Esophagus muscularis mucosa (tissue), 3 donors: ENCODE data around the gene GIMAP5.

Experiments used
- POLR2A ChIP-seq: fragments of 450-650 bp; IDR thresholded peaks from one replicate; pipeline ENCODE4 v1.6.1; 2017; ENCODE audit warnings: antibody characterized with exemption, moderate library complexity, mild to moderate bottlenecking, low read depth
- TF ChIP-seq, protein P1 (sequence below), 3 experiments: fragments of 200-600 bp in 2 of 3; fragments of 450-650 bp in 1 of 3; sonication (generic) in 2 of 3; IDR thresholded peaks; one replicate each; pipeline ENCODE4 v1.5.1; 2017 to 2019; ENCODE audit warnings: antibody characterized with exemption in 3 of 3, mild to moderate bottlenecking in 2 of 3, moderate library complexity in 1 of 3

DNA sequence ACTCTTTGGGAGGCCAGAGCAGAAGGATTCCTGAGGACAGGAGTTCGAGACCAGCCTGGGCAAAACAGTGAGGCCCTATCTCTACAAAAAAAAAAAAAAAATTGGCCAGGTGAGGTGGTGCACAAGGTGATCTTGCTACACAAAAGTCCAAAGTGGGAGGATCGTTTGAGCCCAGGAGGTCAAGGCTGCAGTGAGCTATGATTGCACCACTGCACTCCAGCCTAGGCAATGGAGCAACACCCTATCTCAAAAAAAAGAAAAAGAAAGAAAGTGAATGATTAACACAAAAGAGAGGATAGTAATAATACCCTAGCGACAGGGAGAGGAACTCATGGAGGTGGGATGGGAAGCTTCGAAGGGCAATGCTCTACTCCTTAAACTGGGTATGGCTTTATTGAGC lies 32.5 kb downstream of the GIMAP5 start:
- TF ChIP-seq POLR2A = no peak
- TF ChIP-seq, protein P1, sequence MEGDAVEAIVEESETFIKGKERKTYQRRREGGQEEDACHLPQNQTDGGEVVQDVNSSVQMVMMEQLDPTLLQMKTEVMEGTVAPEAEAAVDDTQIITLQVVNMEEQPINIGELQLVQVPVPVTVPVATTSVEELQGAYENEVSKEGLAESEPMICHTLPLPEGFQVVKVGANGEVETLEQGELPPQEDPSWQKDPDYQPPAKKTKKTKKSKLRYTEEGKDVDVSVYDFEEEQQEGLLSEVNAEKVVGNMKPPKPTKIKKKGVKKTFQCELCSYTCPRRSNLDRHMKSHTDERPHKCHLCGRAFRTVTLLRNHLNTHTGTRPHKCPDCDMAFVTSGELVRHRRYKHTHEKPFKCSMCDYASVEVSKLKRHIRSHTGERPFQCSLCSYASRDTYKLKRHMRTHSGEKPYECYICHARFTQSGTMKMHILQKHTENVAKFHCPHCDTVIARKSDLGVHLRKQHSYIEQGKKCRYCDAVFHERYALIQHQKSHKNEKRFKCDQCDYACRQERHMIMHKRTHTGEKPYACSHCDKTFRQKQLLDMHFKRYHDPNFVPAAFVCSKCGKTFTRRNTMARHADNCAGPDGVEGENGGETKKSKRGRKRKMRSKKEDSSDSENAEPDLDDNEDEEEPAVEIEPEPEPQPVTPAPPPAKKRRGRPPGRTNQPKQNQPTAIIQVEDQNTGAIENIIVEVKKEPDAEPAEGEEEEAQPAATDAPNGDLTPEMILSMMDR (IDR thresholded peaks at IDR 0.05) = no peak
